HG03097 (cell line): ENCODE results near the gene MOSMO.
"Not testable (repeated sequence)": the region's sequence is repeated elsewhere in the genome, so short reads cannot be mapped to it uniquely, and the experiment has no call there.

ENCODE experiments used
- ATAC-seq: cut with Tn5 transposase; IDR thresholded peaks from one replicate; pipeline ENCODE4 v1.9.1; 2021; ENCODE audit not compliant: unreplicated experiment, low FRiP score

Gene MOSMO

DNA sequence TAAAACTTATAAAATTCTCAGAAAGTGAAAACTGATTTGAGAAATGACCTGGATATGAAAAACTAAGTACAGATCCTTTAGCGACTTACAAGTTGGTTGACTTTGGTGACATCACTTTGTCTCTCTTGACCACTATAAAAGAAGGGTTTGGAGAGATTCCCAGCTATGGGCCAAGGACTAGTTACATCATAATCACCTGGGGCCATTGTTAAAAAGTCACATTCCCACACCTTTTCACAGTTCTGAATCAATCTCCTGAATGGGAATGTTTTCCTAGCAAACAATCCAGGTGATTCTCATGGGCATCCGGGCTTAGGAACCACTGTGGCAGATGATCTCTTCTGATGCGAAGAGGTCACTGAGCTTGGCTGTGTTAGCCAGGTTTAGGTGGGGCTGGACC is 83.8 kb downstream of the MOSMO start:
- no peak for ATAC-seq

DNA sequence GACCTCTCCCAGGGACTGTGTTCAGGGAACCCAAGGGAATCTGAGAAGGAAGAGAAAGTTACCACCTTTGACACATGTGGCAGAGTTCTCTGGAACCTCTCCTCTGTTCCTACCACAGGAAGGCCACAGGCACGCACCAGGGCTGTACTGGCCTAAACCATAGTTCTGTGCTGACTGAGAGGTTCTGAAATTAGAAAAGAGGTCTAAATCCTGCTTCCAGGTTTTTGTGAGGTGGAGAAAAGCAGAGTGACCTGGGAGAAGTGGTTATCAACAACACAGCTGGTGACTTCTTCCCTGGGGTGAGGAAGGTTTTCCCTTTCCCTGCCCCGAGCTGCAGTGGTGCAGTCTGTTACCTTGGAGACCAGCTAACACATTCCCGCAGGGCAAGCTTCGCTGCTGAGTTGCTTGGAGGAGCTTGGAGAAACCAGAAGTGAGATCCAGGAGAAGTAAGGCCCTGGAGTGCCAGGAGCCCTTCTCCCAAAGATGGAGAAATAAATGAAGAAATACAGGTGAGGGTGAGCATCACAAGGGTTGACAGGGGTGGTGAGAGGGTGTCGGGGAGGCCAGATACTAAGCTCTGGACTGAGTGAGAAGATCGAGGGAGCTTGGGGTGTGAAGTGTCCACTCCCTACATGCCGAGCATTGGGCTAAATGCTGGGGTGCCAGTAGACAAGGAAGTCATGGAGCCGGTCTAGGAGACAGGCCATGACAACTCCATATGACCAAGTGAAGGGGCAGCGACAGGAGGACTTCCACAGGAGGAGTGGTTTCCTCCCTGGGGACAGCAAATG is 84.4 kb downstream of the MOSMO start, which contains the start of gene VWA3A:
Gene VWA3A (plus strand): TSS at position 399 of the 791 bp plus-strand sequence. CDS start 97 bp downstream, at position 496.
- ATAC-seq: no peak

DNA sequence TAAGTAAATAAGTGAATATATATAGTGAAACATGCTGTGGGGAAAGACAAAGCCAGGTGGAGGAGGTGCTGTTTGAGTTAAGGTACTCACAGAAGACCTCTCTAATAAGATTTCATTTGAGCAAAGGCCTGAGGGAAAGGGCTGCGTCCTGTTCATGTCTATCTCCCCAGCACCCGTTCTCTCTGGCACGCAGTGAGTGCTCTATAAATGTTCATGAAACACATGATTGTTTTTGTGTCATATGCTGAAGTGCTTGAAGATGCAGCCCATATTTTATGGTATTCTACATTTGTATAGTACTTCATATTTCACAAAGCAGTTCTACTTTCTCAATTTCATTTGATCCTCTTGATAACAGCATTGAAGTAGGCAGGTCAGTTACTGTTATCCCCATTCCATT is 85.4 kb downstream of the MOSMO start:
- ATAC-seq: no peak

DNA sequence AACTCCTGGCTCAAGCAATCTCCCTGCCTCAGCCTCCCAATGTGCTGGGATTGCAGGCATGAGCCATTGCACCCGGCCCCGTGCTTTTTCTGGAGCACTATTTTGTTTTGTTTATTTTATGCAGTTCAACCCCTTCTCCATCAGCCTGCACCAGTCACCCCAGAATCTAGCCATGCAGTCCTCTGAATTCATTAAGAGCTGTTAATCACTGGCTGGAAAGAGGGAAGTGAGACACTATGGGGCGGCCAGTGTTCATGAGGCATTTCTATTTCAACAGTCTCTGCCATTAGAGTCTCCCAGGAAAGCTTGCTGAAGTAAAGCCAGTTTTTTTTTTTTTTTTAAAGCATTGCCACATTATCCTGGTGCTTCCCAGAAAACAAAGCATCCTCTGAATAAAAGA is 86.1 kb downstream of the MOSMO start:
- ATAC-seq: no peak

DNA sequence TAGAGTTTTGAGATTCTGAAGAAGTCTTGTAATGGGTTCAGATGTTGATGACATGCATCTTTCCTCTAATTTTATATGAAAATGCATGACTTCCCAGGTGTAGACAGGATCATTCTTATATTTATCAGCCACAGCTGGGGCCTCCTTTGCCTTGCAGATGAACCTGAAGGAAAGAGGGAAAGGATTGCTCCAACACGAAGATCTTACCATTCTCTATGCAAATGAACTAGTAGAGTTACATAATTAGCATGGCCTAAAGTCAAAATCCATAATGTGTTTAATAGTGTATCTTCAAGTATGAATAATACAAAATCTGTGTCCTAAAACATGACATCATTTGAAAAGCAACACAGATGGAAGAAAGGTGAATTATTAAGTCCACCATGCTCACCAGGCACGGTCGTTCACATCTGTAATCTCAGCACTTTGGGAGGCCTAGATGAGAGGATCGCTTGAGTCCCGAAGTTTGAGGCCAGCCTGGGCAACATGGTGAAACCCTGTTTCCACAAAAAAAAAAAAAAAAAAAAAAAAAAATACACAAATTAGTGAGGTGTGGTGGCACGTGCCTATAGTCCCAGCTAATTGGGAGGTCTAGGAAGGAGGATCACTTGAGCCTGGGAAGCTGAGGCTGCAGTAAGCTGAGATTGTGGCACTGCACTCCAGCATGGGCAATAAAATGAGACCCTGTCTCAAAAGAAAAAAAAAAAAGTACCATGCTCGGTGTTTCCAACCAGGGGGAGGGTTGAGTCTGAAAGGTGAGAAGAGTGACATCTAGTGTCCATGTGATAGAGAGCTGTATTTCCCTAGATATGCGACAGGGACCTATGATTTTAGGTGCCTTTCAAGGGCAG is 90.7 kb downstream of the MOSMO start:
- no peak for ATAC-seq

DNA sequence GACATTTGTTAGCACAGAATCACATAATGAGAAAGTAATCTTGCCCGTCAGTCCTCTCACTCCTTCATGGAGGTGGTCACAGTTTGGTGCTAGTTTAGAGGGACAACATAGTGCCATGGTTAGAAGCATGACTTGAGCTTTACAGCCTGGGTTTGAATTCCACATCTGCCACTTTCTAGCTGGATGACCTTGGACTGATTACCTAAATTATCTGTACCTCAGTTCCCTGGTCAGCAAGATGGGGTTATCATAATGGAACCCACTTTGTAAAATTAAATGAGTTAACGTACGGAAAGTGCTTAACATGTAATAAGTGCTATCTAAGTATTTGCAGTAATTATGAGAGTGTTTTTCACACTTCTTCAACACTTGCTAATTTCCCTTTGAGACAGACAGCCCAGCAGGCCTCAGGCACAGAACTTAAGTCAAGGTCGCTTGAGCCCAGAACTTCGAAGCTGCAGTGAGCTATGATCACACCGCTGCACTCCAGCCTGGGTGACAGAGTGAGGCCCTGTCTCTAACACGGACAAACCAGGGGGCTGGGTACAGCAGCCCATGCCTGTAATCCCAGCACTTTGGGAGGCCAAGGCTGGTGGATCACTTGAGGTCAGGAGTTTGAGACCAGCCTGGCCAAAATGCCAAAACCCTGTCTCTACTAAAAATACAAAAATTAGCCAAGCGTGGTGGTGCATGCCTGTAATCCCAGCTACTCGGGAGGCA is 91.5 kb downstream of the MOSMO start:
- ATAC-seq: no peak

DNA sequence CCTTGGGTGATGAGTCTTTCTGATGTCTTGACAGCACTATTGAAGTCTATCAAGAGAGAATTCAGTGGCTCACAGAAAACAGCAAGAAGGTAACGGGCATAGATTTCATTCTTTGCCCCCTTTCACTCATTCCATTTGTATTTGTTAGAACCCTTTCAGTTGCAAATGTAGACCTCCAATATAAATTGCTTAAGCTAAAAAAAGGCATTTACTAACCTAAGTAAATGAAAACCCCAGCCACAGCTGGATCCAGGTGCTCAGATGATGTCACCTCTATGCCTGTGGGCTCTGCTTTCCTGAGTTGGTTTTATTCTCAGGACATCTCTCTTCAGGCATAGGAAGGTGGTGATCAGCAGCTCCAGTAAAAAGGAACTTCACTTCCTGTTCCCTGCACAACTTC is 95.5 kb downstream of the MOSMO start:
- ATAC-seq: no peak

DNA sequence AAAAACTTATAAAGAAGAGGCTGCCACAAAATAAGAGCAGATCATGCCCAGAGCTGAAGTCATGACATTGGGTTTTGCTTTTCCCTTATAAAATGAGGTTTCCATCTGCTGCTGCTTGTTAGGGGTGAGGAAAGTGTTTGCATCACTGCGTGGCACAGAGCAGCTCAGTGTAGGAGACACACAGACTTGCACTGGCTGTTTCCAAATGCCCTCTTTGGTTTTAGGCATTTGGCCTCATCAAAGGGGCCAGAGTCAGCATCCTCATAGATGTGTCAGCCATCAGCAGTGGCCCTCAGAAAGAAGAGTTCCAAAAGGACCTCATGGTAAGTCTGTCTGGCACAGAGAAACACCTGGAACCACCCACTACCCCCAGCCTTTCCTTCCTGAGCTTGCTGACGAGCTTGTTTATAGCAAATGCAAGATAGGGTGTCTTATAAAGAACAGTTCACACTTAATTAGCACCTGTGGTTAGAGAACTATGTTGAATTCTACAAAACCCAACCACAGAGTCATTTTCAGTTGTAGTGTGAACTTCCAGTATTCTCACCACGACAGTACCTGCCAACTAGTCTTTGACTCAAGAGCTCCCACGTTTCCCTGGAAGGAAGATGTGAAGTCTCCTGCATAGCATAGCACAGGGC is 101.5 kb downstream of the MOSMO start:
- no peak for ATAC-seq

DNA sequence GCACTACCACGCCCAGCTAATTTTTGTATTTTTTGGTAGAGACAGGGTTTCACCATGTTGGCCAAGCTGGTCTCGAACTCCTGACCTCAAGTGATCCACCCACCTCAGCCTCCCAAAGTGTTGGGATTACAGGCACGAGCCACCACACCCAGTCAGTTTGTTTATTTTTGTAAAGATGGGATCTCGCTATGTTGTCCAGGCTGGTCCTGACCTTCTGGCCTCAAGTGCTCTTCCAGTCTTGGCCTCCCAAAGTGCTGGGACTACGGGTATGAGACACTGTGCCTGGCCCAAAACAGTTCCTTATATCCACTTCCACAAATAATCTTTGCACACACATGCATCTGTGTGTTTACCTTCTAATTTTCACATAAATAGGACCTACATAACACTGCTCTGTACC is 103.7 kb downstream of the MOSMO start:
- ATAC-seq: not testable (repeated sequence)

DNA sequence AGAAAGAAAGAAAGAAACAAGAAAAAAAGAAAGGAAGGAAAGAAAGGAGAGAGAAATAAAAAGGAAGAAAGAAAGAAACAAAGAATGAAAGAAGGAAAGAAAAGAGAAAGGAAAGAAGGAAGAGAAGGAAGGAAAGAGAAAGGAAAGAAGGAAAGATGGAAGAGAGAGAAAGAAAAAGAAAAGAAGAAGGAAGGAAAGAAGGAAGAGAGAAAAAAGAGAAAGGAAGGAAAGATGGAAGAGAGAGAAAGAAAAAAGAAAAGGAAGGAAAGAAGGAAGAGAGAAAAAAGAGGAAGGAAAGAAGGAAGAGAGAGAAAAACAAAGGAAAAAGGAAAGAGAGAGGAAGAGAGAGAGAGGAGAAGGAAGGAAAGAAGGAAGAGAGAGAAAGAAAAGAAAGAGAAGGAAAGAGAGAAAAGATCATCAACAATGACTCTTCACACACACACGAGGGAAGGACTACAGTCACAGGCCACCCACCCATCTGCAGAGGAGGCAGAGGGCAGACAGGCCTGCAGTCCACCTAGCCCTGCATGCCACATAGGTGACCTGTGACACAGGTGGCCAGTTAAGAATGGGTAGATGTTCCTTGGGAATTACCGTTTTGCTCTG is 108.3 kb downstream of the MOSMO start:
- ATAC-seq: no peak

DNA sequence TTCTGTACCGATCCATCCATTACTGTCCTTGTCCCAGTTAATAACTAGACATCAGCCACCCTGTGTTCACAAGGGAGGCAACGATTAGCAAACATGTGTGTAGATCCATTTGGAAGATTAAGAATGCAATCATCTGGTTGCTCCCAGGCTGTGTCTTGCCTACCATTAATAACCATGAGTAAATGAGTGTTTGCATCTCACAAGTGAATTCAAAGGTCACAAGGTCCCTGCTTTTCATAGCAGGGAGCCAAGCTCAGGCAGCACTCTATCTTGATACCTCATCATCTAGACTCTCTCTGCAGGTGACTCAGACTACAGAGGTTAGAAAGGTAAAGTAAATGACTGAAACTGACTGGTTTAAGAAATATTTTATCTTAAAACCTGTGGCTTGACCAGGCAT is 109.7 kb downstream of the MOSMO start:
- no peak for ATAC-seq

DNA sequence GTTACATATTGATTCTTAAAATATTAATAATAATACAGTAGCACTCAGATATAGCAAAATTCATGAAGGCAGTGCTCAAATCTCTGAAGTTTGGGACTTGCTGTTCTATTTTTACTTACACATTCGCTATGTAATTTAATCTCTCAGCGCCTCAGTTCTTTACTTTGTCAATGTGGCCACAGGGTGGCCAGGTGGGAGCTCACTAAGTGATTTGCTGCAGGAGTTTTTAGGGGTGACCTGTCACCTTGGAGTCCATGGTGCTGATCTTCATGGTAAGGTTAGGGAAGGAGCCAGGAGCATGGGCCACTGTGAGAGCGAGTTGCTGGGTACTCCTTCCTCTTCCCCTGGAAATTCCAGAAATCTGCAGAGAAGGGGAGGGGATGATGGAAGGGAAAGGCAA is 112.5 kb downstream of the MOSMO start:
- no peak for ATAC-seq

DNA sequence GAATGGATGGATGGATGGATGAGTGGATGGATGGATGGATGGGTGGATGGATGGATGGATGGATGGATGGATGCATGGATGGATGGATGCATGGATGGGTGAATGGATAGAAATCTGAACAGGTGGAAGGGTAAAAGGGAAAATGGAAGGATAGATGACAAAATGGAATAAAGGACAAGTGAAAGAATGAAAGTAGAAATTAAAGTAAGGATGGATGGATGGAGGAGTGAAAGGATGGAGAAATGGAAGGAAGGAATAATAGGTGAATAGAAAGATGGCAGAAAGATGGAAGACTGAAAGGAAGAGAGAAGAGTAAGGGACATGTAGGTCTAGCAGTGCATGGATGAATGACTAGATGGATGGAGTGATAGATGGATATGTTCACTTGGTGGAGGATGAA is 114.3 kb downstream of the MOSMO start:
- ATAC-seq: no peak

DNA sequence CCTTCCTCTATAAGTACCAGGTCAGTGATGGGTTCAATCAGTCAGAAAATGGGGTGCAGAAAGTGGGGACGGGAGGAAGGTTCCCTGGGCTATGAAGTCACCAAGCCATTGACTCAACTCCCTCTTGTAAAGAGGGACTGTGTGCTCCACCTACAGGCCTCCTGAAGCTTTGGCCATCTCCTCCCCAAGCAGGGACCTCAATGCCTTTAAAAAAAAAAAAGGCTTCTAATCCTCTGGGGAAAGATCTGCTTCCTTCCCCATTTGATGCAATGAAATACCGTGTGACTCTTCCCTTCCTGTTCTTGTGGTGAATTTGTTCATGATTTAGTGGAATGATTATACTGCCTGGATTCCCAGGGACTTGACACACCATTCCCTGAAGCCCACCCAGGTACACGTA is 115.2 kb downstream of the MOSMO start:
- ATAC-seq: no peak

DNA sequence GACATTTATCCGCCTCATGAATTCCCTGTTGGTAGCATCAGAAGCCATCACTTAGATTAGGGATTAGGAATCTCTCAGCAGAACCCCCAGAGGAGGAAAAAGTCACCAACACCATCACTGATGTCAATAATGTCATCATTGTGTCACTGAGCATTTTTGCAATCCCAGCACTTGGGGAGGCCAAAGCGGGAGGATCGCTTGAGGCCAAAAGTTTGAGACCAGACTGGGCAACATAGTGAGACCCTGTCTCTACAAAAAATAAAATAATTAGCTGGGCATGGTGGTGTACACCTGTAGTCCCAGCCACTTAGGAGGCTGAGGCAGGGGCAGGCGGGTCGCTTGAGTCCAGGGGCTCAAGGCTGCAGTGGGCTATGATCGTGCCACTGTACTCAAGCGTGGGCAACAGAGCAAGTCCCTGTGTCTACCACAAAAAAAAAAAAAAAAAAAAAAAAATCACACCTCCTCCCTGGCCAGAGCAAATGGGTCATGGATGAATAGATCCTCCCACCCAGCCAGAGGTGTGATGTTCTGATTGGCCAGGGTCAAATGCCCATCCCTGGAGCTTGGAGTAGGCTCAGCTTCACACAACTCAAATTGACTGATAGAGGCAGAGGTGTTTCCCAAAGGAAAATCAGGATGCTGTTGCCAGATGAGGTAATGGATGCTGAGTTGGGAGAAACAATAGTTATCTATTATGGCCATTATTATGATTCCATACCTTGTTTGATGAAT is 116.0 kb downstream of the MOSMO start:
- ATAC-seq: no peak

DNA sequence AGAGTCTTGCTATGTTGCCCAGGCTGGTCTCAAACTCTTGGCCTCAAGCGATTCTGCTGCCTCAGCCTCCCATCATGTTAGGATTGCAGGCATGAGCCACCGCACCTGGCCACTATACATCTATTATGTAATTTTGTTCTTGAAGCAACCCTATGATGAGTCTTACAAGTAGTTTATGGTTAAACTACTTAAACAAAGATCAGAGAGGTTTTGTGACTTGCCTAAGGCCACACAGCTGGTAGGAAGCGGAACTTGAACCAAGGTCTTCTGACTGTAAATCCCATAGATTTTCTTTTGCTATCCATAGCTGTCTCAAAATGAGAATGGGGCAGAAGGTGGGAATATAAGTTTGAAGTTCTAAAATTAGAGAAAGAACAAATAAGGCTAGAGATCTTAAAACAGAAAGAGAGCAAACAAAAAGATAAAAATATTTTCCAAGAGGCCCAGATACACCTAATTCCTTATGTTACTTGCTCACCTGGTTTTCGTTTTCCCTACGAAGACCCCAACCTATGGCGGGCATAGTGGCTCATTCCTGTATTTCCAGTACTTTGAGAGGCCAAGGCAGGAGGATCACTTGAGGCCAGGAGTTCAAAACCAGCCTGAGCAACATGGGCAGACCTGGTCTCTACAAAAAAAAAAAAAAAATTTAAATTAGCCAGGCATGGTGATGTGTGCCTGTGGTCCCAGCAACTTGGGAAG is 116.8 kb downstream of the MOSMO start:
- no peak for ATAC-seq

DNA sequence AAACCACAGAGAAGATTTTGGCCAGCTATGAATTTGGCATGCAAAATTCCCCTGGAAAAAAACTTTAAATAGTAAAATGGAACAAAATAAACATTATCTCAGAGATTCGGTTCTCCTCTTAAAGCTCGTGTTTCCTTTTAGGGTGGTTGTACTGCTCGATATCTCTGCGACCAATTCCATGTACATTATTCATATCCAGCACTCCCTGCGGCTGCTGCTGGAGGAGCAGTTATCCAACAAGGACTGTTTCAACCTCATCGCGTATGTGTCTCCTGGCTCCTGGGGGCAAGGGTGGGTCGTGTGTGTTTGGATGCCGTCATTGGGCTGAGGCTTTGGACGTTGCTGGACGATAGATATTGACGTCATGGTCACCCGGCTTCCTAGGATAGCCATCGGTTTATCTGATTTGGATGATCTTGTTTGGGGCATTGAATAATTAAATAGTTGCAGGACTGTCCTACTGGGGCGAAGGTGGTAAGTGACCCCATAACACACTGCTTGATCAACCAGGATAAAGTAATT is 118.2 kb downstream of the MOSMO start:
- no peak for ATAC-seq

DNA sequence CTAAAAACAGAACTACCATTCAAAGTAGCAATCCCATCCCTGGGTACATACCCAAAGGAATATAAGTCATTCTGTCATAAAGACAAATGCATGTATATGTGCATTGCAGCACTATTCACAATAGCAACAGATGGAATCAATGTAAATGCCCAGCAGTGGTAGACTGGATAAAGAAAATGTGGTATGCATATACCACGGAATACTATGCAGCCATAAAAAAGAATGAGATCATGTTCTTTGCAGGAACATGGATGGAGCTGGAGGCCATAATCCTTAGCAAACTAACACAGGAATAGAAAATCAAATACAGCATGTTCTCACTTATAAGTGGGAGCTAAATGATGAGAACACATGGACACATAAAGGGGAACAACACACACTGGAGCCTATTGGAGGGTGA is 120.6 kb downstream of the MOSMO start:
- ATAC-seq: not testable (repeated sequence)

DNA sequence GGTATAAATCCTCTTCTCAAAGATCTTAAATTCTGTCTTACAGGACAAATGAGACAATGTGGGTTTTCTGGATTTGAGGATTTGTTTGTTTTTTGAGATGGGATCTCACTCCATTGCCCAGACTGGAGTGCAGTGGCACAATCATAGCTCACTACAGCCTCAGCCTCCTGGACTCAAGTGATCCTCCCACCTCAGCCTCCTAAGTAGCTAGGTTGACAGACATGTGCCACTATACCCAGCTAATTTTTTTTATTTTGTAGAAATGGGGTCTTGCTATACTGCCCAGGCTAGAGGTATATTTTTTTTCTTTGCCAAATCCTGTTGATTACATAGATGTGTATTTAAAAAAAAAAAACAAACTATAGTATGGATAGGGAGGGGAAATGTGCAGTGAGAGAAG is 122.6 kb downstream of the MOSMO start:
- ATAC-seq: no peak
